Panc1 (cell line): ENCODE data around the gene ATXN7L1. TPM values are rescaled to one million over a fixed set of nuclear protein-coding genes. Genes with fewer than 3 reads are reported as not detected.

Experiments
- ATAC-seq: fragments of 200-7000 bp; cut with Tn5 transposase; 2 replicates; pipeline ENCODE4 v1.9.1; 2020; ENCODE audit warnings: mild to moderate bottlenecking, moderate library complexity
- BruUV-seq: library from RNA; stranded (reverse); fragments of 400-500 nt; replicated peaks from 2 replicates; lab custom pipeline; 2021; lab: Mats Ljungman, UMichigan
- CTCF ChIA-PET: fragments of 300-600 bp; sonication (Branson Sonifier 250); formaldehyde crosslinking; loops from one replicate; lab custom pipeline; 2022; ENCODE audit warnings: antibody characterized with exemption; lab: Charles Lee
- POLR2A ChIA-PET: fragments of 300-600 bp; sonication (Branson Sonifier 250); formaldehyde crosslinking; loops from one replicate; lab custom pipeline; 2022; ENCODE audit warnings: antibody characterized with exemption; lab: Charles Lee
- DNase-seq: peaks from one replicate; pipeline ENCODE4 v3.0.0-alpha.2; 2010; ENCODE audit warnings: low read depth, low spot score
- H3K27ac ChIP-seq: 2 replicates; pipeline ENCODE4 v1.5.1; 2011; ENCODE audit warnings: mild to moderate bottlenecking, low read length, inconsistent platforms
- H3K27me3 ChIP-seq: fragments of 200-500 bp; sonication (Bioruptor generic); 2 replicates; pipeline ENCODE4 v1.6.0; 2014; ENCODE audit warnings: low read length, inconsistent platforms; ENCODE audit not compliant: control insufficient read depth, insufficient read depth
- H3K36me3 ChIP-seq: fragments of 200-500 bp; sonication (Bioruptor generic); 2 replicates; pipeline ENCODE4 v1.5.1; 2014; ENCODE audit warnings: inconsistent platforms, mild to moderate bottlenecking, low read length, moderate library complexity; ENCODE audit not compliant: control insufficient read depth, insufficient read depth
- H3K4me1 ChIP-seq: 2 replicates; pipeline ENCODE4 v1.5.1; 2011; ENCODE audit warnings: inconsistent platforms, mild to moderate bottlenecking, low read length, moderate library complexity; ENCODE audit not compliant: control insufficient read depth, insufficient read depth
- H3K4me3 ChIP-seq, 2 experiments: 2 replicates each; pipeline ENCODE4 v1.5.1; 2011 to 2012; ENCODE audit warnings: low read depth in 2 of 2, low read length in 2 of 2, mild to moderate bottlenecking in 2 of 2, inconsistent platforms in 1 of 2, moderate library complexity in 1 of 2
- H3K9me3 ChIP-seq: fragments of 200-500 bp; sonication (Bioruptor generic); 2 replicates; pipeline ENCODE4 v1.5.1; 2014; ENCODE audit warnings: low read depth, mild to moderate bottlenecking, inconsistent platforms, low read length, moderate library complexity; ENCODE audit not compliant: control insufficient read depth, insufficient read depth
- CTCF ChIP-seq: fragments of 450-650 bp; IDR thresholded peaks from 2 replicates; pipeline ENCODE4 v1.5.1; 2017; ENCODE audit warnings: mild to moderate bottlenecking
- POLR2AphosphoS5 ChIP-seq: IDR thresholded peaks from 2 replicates; pipeline ENCODE4 v1.6.1; 2012; ENCODE audit warnings: mild to moderate bottlenecking, low read depth, low read length, moderate library complexity
- SIN3A ChIP-seq: IDR thresholded peaks from 2 replicates; pipeline ENCODE4 v1.6.1; 2012; ENCODE audit warnings: low read depth, mild to moderate bottlenecking, low read length, moderate library complexity, borderline replicate concordance; ENCODE audit not compliant: insufficient read depth
- TCF7L2 ChIP-seq: IDR thresholded peaks from 2 replicates; pipeline ENCODE4 v1.6.1; 2011; ENCODE audit warnings: mild to moderate bottlenecking, low read depth, low read length, inconsistent platforms
- in situ Hi-C: cut with HindIII; loops from 2 replicates; pipeline ENCODE4 v1.10.0; 2016; ENCODE audit warnings: low sequenced_read_pairs, low pct_unique_long_range_greater_than_20kb
- intact Hi-C: fragments of 100-400 bp; cut with micrococcal nuclease; formaldehyde crosslinking; loops from one replicate; pipeline ENCODE4 v1.10.0; 2022; ENCODE audit not compliant: unreplicated experiment
- total RNA-seq: library from RNA; stranded (reverse); gene quantifications from one replicate; pipeline ENCODE4 v1.2.1, GENCODE V29; 2021; ENCODE audit not compliant: unreplicated experiment
- TF ChIP-seq, protein P1 (sequence below), 2 experiments: IDR thresholded peaks; 2 replicates each; pipeline ENCODE4 v1.6.1; 2011 to 2012; ENCODE audit warnings: low read depth in 2 of 2, control low read depth in 1 of 2, low read length in 1 of 2, mild to moderate bottlenecking in 1 of 2, moderate library complexity in 1 of 2; ENCODE audit not compliant: insufficient read depth in 1 of 2

Gene ATXN7L1
- total RNA-seq, 1 experiment from 2014 or later: 10.8 TPM

- in situ Hi-C loops: no loop called here
- Histone ChIP-seq H3K27me3 (no peaks in the 10 kb centered on the region), H3K9me3 (no peaks in the 10 kb centered on the region), H3K4me3 (no peak overlapping the region), H3K36me3 (no peaks in the 10 kb centered on the region), H3K4me1 (no peaks in the 10 kb centered on the region), H3K27ac (no peak overlapping the region)
- DNase-seq: no peak
- CTCF ChIA-PET: no interaction called here
- POLR2A ChIA-PET: interaction anchor here (0.6 kb wide), 1 partner anchor 26 kb away, joined by 12 read pairs; no protein-coding TSS in a partner anchor
- TF ChIP-seq, protein P1, sequence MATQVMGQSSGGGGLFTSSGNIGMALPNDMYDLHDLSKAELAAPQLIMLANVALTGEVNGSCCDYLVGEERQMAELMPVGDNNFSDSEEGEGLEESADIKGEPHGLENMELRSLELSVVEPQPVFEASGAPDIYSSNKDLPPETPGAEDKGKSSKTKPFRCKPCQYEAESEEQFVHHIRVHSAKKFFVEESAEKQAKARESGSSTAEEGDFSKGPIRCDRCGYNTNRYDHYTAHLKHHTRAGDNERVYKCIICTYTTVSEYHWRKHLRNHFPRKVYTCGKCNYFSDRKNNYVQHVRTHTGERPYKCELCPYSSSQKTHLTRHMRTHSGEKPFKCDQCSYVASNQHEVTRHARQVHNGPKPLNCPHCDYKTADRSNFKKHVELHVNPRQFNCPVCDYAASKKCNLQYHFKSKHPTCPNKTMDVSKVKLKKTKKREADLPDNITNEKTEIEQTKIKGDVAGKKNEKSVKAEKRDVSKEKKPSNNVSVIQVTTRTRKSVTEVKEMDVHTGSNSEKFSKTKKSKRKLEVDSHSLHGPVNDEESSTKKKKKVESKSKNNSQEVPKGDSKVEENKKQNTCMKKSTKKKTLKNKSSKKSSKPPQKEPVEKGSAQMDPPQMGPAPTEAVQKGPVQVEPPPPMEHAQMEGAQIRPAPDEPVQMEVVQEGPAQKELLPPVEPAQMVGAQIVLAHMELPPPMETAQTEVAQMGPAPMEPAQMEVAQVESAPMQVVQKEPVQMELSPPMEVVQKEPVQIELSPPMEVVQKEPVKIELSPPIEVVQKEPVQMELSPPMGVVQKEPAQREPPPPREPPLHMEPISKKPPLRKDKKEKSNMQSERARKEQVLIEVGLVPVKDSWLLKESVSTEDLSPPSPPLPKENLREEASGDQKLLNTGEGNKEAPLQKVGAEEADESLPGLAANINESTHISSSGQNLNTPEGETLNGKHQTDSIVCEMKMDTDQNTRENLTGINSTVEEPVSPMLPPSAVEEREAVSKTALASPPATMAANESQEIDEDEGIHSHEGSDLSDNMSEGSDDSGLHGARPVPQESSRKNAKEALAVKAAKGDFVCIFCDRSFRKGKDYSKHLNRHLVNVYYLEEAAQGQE (IDR thresholded peaks at IDR 0.05; ENCODE audit: insufficient read depth in 1 of 2, low read depth in 2 of 2, low read length in 1 of 2): no peak
- TF ChIP-seq SIN3A: no peak
- TF ChIP-seq POLR2AphosphoS5: no peak
- no peak for TF ChIP-seq CTCF
- TF ChIP-seq TCF7L2: no peak
- no peak for ATAC-seq
- no TSS peak for BruUV-seq
- intact Hi-C loops: no loop called here
Observed at GRCh38 chr7:105731042-105731441, 145.4 kb downstream of the ATXN7L1 start.

GRCh38 chr7:105728028-105728427 lies 148.4 kb downstream of the ATXN7L1 start:
- Histone ChIP-seq H3K27me3 (no peaks in the 10 kb centered on the region), H3K36me3 (no peaks in the 10 kb centered on the region), H3K9me3 (no peaks in the 10 kb centered on the region), H3K4me1 (no peaks in the 10 kb centered on the region), H3K4me3 (no peak overlapping the region), H3K27ac (no peak overlapping the region)
- DNase-seq (no peak), ATAC-seq (no peak)
- ChIA-PET CTCF (no interaction called here), POLR2A (no interaction called here)
- no TSS peak for BruUV-seq
- no peak for TF ChIP-seq POLR2AphosphoS5
- TF ChIP-seq, protein P1 (IDR thresholded peaks at IDR 0.05; ENCODE audit: insufficient read depth in 1 of 2, low read depth in 2 of 2, low read length in 1 of 2): no peak
- no peak for TF ChIP-seq TCF7L2
- no peak for TF ChIP-seq SIN3A
- TF ChIP-seq CTCF: no peak
- intact Hi-C loops (no loop called here), in situ Hi-C loops (no loop called here)
